Loucy (cell line): ENCODE results near the gene HIVEP2.

ENCODE experiments used
- H2AFZ ChIP-seq: fragments of 200-600 bp; sonication (generic); 2 replicates; pipeline ENCODE4 v1.6.0; 2016; ENCODE audit warnings: antibody characterized with exemption, mild to moderate bottlenecking, low read length, moderate library complexity
- H3F3A ChIP-seq: fragments of 200-600 bp; 2 replicates; pipeline ENCODE4 v1.6.0; 2016; ENCODE audit warnings: antibody characterized with exemption, low read depth, mild to moderate bottlenecking
- H3K27me3 ChIP-seq: fragments of 200-600 bp; sonication (generic); 2 replicates; pipeline ENCODE4 v1.6.1; 2014; ENCODE audit warnings: low read length, mild to moderate bottlenecking; ENCODE audit not compliant: insufficient read depth, poor library complexity, severe bottlenecking
- H3K36me3 ChIP-seq: fragments of 200-600 bp; sonication (generic); 2 replicates; pipeline ENCODE4 v1.6.1; 2016; ENCODE audit warnings: low read length; ENCODE audit not compliant: insufficient read depth
- H3K4me1 ChIP-seq: fragments of 200-600 bp; sonication (generic); 2 replicates; pipeline ENCODE4 v1.5.1; 2014; ENCODE audit warnings: low read length, mild to moderate bottlenecking; ENCODE audit not compliant: insufficient read depth, poor library complexity, severe bottlenecking
- H3K4me2 ChIP-seq: fragments of 200-600 bp; sonication (generic); 2 replicates; pipeline ENCODE4 v1.6.0; 2014; ENCODE audit warnings: antibody characterized with exemption, low read length, low read depth, mild to moderate bottlenecking; ENCODE audit not compliant: poor library complexity, severe bottlenecking
- H3K4me3 ChIP-seq: fragments of 200-600 bp; sonication (generic); 2 replicates; pipeline ENCODE4 v1.5.1; 2014; ENCODE audit warnings: low read length, mild to moderate bottlenecking, mixed read lengths; ENCODE audit not compliant: poor library complexity, severe bottlenecking
- H3K79me2 ChIP-seq: fragments of 200-600 bp; sonication (generic); 2 replicates; pipeline ENCODE4 v1.6.1; 2014; ENCODE audit warnings: low read length; ENCODE audit not compliant: insufficient read depth
- H3K9ac ChIP-seq: fragments of 200-600 bp; sonication (generic); 2 replicates; pipeline ENCODE4 v1.6.0; 2014; ENCODE audit warnings: mild to moderate bottlenecking, low read depth, low read length, moderate library complexity; ENCODE audit not compliant: poor library complexity, severe bottlenecking
- H3K9me2 ChIP-seq: fragments of 200-600 bp; sonication (generic); replicated peaks from 2 replicates; pipeline ENCODE4 v1.6.1; 2016; ENCODE audit warnings: low read depth, low read length, mixed read lengths
- H3K9me3 ChIP-seq: fragments of 200-600 bp; sonication (generic); 2 replicates; pipeline ENCODE4 v1.6.1; 2014; ENCODE audit warnings: mild to moderate bottlenecking, antibody characterized with exemption, low read length, low read depth; ENCODE audit not compliant: insufficient read depth
- H4K20me1 ChIP-seq: fragments of 200-600 bp; sonication (generic); 2 replicates; pipeline ENCODE4 v1.6.0; 2014; ENCODE audit warnings: antibody characterized with exemption, low read length, mild to moderate bottlenecking; ENCODE audit not compliant: insufficient read depth, poor library complexity, severe bottlenecking
- EZH2phosphoT487 ChIP-seq: fragments of 200-600 bp; IDR thresholded peaks from 2 replicates; pipeline ENCODE4 v1.6.1; 2018; ENCODE audit warnings: antibody characterized with exemption, mild to moderate bottlenecking, moderate library complexity, borderline replicate concordance
- TF ChIP-seq, protein P1 (sequence below): fragments of 200-600 bp; sonication (generic); conservative IDR thresholded peaks from 2 replicates; pipeline ENCODE4 v1.5.1; 2014; ENCODE audit warnings: mild to moderate bottlenecking, antibody characterized with exemption, low read length

HIVEP2 gene

DNA sequence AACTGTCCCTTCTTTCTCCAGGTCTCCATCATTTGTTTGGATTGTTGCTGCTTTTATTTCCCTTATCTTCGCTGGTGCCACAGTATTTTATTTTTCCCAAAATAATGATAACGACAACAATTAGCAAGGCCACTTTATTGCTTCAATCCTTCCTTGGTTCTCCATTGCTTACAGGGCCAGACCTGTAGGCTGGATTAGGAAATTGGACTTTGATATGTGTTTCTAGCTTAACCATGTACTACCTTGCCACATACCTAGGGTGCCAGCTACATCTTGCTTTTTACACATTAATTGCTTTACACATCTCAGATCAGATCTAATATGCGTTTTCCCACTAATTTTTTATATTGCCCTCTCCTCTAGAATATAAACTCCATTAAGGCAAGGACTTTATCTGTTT, 195.4 kb downstream of the HIVEP2 start:
- no peaks in the 10 kb centered on the region for H3K4me1 ChIP-seq

DNA sequence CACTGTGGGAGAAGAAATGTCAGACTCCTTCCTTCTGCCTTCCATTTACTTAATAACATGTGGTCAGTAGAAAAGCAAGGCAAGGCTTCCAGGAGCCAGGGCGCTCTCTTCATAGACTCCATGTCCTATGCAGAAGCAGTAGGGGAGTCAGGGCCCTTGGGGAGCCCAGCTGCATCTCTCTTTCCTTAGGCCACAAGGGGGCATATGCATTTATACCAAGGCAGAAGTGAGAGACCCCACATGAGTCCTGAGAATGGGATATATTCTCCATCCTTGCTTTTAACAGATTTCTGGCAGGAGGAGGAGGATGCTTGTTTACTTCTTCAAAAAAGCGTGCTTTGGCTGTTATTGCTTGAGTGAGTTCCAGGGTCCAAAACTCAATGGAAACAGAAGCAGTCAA, 198.5 kb downstream of the HIVEP2 start:
- H3K36me3 ChIP-seq = no peaks in the 10 kb centered on the region
- H3K9ac ChIP-seq = no peak overlapping the region
- TF ChIP-seq EZH2phosphoT487 = no peak
- TF ChIP-seq, protein P1, sequence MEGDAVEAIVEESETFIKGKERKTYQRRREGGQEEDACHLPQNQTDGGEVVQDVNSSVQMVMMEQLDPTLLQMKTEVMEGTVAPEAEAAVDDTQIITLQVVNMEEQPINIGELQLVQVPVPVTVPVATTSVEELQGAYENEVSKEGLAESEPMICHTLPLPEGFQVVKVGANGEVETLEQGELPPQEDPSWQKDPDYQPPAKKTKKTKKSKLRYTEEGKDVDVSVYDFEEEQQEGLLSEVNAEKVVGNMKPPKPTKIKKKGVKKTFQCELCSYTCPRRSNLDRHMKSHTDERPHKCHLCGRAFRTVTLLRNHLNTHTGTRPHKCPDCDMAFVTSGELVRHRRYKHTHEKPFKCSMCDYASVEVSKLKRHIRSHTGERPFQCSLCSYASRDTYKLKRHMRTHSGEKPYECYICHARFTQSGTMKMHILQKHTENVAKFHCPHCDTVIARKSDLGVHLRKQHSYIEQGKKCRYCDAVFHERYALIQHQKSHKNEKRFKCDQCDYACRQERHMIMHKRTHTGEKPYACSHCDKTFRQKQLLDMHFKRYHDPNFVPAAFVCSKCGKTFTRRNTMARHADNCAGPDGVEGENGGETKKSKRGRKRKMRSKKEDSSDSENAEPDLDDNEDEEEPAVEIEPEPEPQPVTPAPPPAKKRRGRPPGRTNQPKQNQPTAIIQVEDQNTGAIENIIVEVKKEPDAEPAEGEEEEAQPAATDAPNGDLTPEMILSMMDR = peak; percentile 84
- H3K9me2 ChIP-seq = no peaks in the 10 kb centered on the region
- H3K4me3 ChIP-seq = no peak overlapping the region
- H3K27me3 ChIP-seq = no peaks in the 10 kb centered on the region
- no peak overlapping the region for H2AFZ ChIP-seq
- H3K9me3 ChIP-seq = no peaks in the 10 kb centered on the region
- no peaks in the 10 kb centered on the region for H3F3A ChIP-seq
- H4K20me1 ChIP-seq = no peaks in the 10 kb centered on the region
- no peaks in the 10 kb centered on the region for H3K4me1 ChIP-seq
- no peaks in the 10 kb centered on the region for H3K79me2 ChIP-seq
- no peak overlapping the region for H3K4me2 ChIP-seq

More for the DNA sequence above, 195.4 kb downstream of the HIVEP2 start:
- H3K79me2 ChIP-seq = no peaks in the 10 kb centered on the region
- no peak for TF ChIP-seq EZH2phosphoT487
- TF ChIP-seq, protein P1 = no peak
- no peak overlapping the region for H2AFZ ChIP-seq
- no peak overlapping the region for H3K4me2 ChIP-seq
- no peaks in the 10 kb centered on the region for H3K9me3 ChIP-seq
- H3F3A ChIP-seq = no peaks in the 10 kb centered on the region
- no peak overlapping the region for H3K9ac ChIP-seq
- peaks cover 14% of the 10 kb centered on the region for H3K36me3 ChIP-seq
- no peaks in the 10 kb centered on the region for H3K9me2 ChIP-seq
- H3K27me3 ChIP-seq = no peaks in the 10 kb centered on the region
- H3K4me3 ChIP-seq = no peak overlapping the region
- no peaks in the 10 kb centered on the region for H4K20me1 ChIP-seq

DNA sequence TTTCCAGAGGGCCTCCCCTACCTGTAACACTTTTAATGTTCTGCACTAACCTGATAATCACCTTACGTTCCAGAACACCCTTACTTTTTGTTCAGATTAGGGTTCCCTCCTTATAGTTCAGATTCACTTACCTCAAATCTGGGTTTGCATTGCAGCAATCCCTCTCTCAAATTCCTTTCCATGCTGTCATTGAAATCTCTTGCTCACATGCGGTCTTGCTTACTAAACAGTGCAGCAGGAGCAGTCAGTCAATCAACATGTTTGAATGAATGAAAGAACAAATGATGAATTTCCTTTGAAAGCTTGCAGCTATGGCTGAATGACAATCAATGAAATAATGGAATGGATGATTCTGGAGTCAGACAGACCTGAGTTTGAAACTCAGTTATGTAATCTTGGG, 200.1 kb downstream of the HIVEP2 start:
- H3K9me2 ChIP-seq = no peaks in the 10 kb centered on the region
- H3K9ac ChIP-seq = no peak overlapping the region
- no peaks in the 10 kb centered on the region for H3K4me1 ChIP-seq
- H3K4me2 ChIP-seq = no peak overlapping the region
- TF ChIP-seq, protein P1 = no peak
- TF ChIP-seq EZH2phosphoT487 = no peak
- H4K20me1 ChIP-seq = no peaks in the 10 kb centered on the region
- H3K4me3 ChIP-seq = no peak overlapping the region
- H3K27me3 ChIP-seq = no peaks in the 10 kb centered on the region
- H3K79me2 ChIP-seq = no peaks in the 10 kb centered on the region
- H2AFZ ChIP-seq = no peak overlapping the region
- no peaks in the 10 kb centered on the region for H3K9me3 ChIP-seq
- H3K36me3 ChIP-seq = no peaks in the 10 kb centered on the region
- no peaks in the 10 kb centered on the region for H3F3A ChIP-seq
